Hepatocyte (in vitro differentiated cells): ENCODE measurements around the gene ANKRD30A.

Experiments
- EZH2 ChIP-seq: fragments of 200-600 bp; sonication (generic); IDR thresholded peaks from 2 replicates; pipeline ENCODE4 v1.6.1; 2016; ENCODE audit warnings: antibody characterized with exemption, mild to moderate bottlenecking, borderline replicate concordance
- EZH2phosphoT487 ChIP-seq: fragments of 200-600 bp; sonication (generic); IDR thresholded peaks from one replicate; pipeline ENCODE4 v1.6.1; 2018; ENCODE audit warnings: antibody characterized with exemption, mild to moderate bottlenecking, low read depth, moderate library complexity; ENCODE audit not compliant: unreplicated experiment, severe bottlenecking
- TF ChIP-seq, protein P1 (sequence below): fragments of 200-600 bp; sonication (generic); IDR thresholded peaks from 2 replicates; pipeline ENCODE4 v1.5.1; 2016; ENCODE audit warnings: antibody characterized with exemption, mild to moderate bottlenecking; ENCODE audit not compliant: poor library complexity

- TF ChIP-seq, protein P1, sequence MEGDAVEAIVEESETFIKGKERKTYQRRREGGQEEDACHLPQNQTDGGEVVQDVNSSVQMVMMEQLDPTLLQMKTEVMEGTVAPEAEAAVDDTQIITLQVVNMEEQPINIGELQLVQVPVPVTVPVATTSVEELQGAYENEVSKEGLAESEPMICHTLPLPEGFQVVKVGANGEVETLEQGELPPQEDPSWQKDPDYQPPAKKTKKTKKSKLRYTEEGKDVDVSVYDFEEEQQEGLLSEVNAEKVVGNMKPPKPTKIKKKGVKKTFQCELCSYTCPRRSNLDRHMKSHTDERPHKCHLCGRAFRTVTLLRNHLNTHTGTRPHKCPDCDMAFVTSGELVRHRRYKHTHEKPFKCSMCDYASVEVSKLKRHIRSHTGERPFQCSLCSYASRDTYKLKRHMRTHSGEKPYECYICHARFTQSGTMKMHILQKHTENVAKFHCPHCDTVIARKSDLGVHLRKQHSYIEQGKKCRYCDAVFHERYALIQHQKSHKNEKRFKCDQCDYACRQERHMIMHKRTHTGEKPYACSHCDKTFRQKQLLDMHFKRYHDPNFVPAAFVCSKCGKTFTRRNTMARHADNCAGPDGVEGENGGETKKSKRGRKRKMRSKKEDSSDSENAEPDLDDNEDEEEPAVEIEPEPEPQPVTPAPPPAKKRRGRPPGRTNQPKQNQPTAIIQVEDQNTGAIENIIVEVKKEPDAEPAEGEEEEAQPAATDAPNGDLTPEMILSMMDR: no peak
- TF ChIP-seq EZH2: no peak
- TF ChIP-seq EZH2phosphoT487: no peak
Measured at GRCh38 chr10:37236093-37236492, 110.7 kb downstream of the ANKRD30A start.
